HUES6 (cell line): ENCODE results near the gene CUX1.

Source experiments
- H3K27ac ChIP-seq: 2 replicates; pipeline ENCODE4 v1.7.0; 2013; ENCODE audit warnings: low read depth, mild to moderate bottlenecking, low read length, inconsistent platforms
- H3K27me3 ChIP-seq: 2 replicates; pipeline ENCODE4 v1.6.1; 2013; ENCODE audit warnings: low read length; ENCODE audit not compliant: control insufficient read depth, insufficient read depth
- H3K36me3 ChIP-seq: 2 replicates; pipeline ENCODE4 v1.6.1; 2013; ENCODE audit warnings: low read length; ENCODE audit not compliant: control insufficient read depth, insufficient read depth
- H3K4me1 ChIP-seq: 2 replicates; pipeline ENCODE4 v1.6.1; 2013; ENCODE audit warnings: low read length; ENCODE audit not compliant: control insufficient read depth, insufficient read depth
- H3K4me3 ChIP-seq: 2 replicates; pipeline ENCODE4 v1.5.1; 2013; ENCODE audit warnings: low read depth, low read length
- H3K9ac ChIP-seq: one replicate; pipeline ENCODE4 v1.6.1; 2013; ENCODE audit warnings: mild to moderate bottlenecking, low read length
- H3K9me3 ChIP-seq: 2 replicates; pipeline ENCODE4 v1.6.1; 2013; ENCODE audit warnings: low read depth, low read length; ENCODE audit not compliant: control insufficient read depth, insufficient read depth

Gene CUX1

DNA sequence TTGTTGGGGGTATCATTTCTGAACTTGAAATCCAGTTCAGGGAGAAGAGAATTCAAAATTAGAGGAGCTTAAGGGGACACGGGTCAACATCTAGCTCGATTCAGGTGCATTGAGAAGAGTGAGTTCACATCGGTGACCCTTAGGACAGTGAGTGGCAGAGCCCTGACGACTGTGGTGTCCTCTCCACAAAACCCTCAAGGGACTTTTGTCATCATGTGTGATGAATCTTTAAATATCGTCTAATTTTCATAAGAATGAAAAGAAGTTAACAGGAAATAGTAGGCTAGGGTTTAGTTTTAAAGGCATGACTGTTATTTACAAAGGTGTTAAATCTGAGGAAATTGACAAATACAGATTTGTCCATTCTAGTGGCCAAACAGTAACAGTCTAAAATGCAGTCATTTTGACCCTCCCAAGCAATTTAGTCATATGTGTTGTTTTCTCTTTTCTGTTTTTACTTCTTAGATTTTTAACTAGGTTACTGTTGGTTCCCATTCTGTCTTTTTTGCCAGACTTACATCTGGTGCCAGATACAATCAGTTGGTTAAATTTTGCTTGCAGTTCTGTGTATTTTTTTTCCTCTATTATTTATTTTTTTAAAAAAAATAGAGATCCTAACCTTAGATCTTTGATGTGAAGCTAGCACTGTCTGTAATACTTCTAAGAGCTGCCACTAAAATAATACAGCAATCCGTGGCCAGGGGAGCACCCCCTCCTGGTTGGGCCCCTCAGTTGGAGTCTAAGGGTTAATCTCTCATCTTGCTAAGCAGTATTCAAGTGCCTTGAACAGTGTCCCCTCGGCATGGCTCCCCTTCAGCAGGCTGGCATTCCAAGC, 434.3 kb downstream of the CUX1 start:
- H3K27ac ChIP-seq = no peak overlapping the region
- no peaks in the 10 kb centered on the region for H3K9me3 ChIP-seq
- H3K4me3 ChIP-seq = no peak overlapping the region
- peaks cover 13% of the 10 kb centered on the region for H3K36me3 ChIP-seq
- H3K4me1 ChIP-seq = no peaks in the 10 kb centered on the region
- no peak overlapping the region for H3K9ac ChIP-seq
- H3K27me3 ChIP-seq = no peaks in the 10 kb centered on the region

DNA sequence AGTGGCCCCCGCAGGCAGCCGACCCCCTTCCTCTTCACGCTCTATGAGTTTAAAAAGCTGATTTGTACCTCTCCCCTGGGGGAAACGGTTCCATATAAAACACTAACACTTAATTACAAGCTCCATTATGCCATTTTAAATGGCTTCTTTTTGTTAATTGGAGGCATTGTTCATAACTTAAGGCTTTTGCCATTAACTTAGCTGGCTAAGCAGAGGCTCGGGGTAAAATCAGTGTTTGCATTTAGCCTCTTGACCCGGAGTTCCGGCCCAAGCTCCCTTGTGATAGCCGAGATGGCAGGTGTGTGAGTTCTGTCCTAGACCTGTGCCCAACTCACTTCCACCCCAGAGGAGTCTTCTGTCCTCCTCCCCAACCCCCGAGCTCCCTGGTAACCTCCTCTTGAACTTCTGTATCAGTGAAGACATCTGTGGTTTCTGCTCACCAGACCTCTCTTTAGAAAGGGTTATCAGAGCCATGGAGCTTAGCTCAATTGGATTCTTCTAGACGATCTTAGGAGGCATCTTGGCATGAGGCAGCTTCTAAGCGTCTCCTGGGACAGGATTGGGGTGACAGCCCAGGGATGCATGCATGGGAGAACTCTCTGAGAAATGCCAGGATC, 435.0 kb downstream of the CUX1 start:
- no peak overlapping the region for H3K9ac ChIP-seq
- no peak overlapping the region for H3K27ac ChIP-seq
- H3K9me3 ChIP-seq = no peaks in the 10 kb centered on the region
- no peak overlapping the region for H3K4me3 ChIP-seq
- H3K27me3 ChIP-seq = no peaks in the 10 kb centered on the region
- H3K36me3 ChIP-seq = peaks cover 12% of the 10 kb centered on the region
- H3K4me1 ChIP-seq = no peaks in the 10 kb centered on the region

DNA sequence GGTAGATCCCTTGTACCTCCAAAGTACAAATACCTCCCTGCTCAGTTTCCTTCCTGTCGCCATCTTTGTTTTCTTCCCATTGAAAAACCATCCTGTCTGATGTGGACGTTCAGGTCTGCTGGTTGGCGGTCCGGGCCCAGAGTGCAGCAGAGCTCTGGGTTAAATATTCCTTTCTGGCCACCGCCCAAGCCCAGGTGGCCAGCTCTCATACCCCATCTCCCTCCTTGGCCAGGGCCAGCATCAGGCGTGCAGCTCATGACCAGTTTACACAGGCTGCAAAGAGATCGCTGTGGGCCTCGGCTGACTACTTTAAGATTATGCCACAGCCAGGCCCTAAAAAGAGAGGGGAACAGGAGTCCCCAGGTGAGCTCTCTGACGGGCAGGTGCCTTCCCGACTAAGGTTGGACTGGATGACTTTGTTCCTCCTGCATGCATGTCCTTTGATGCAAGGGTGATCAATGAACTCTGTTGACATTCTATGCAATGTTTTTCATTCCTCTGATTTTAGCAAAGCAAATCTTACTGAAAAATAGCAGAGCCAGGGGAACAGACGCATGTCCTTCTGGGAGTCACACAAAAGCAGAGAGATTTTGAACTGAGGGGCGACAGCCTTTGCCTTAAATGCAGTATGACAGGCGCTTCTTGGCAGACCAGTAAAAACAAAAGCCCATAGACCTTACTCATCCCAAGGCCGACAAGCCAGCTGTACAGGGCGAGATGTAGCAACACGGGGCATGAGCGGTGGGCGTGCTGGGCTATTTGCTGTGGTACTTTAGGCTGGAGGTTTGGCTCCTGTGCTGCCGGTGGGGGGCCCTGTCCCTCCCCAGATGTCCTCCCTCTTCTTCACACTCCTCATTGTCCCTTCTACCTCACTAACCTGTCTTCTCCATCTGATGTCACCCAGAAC, 435.9 kb downstream of the CUX1 start:
- Histone ChIP-seq H3K9ac (no peak overlapping the region), H3K27ac (no peak overlapping the region), H3K9me3 (no peaks in the 10 kb centered on the region), H3K4me1 (no peaks in the 10 kb centered on the region), H3K27me3 (no peaks in the 10 kb centered on the region), H3K4me3 (no peak overlapping the region), H3K36me3 (peaks cover 12% of the 10 kb centered on the region)

DNA sequence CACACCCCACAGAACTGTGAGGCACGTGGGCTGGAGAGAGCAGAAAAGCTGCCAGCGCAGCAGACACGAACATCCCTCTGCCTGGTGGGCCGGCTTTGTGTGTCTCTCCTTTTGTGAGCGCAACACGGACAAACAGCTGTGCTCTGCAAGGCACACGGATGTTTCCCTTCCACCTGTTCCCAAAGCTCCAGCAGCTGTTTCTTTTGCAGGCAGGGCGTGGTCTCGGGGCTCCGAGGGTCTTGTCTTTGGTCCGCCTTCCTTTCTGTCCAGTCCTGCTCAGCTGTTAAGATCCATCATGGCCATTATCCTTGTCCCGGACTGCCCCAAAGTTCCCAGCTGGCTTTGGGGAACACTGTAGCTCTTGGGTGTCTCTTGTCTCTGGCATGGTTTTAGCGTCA, 436.5 kb downstream of the CUX1 start:
- Histone ChIP-seq H3K9ac (no peak overlapping the region), H3K4me3 (no peak overlapping the region), H3K4me1 (no peaks in the 10 kb centered on the region), H3K27me3 (no peaks in the 10 kb centered on the region), H3K27ac (no peak overlapping the region), H3K9me3 (no peaks in the 10 kb centered on the region), H3K36me3 (peaks cover 12% of the 10 kb centered on the region)

DNA sequence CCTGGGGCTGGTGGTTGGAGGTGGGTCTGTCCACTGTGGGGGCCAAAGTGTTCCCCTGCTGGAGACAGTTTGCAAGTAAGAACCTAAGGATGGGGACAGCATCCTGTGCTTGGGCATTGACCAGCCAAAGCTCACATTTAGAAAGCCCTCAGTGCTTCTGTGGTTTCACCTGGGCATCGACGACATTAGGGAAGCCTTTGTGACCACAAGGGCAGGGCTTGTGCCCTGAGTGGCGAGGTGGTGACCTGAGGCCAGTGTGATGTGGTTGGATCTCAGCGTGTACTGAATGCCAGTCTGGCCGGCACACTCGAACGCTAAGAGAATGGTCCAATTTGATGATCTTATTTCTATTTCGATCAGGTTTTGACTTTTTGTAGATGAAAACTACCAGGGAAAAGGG, 437.1 kb downstream of the CUX1 start:
- H3K9ac ChIP-seq = no peak overlapping the region
- H3K27me3 ChIP-seq = no peaks in the 10 kb centered on the region
- H3K36me3 ChIP-seq = peaks cover 7% of the 10 kb centered on the region
- no peak overlapping the region for H3K4me3 ChIP-seq
- H3K27ac ChIP-seq = no peak overlapping the region
- no peaks in the 10 kb centered on the region for H3K4me1 ChIP-seq
- H3K9me3 ChIP-seq = no peaks in the 10 kb centered on the region

DNA sequence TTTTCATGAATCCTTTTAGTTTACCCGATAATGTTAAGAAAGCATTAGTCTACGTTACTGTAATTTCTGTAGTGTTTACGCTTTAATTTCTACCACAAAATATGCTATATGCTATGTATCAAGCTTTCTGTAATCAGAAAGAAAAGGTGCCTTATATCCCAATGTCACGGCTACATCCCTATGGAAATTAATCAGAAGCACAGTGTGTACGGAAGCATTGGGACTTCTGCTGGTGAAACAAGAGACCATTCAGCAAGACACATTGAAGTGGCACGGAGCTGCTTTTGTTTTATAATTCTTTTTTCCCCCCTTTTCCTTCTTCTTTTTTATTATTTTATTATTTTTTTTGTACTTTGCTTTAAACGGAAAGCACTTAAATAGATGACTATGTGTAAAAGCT, 438.1 kb downstream of the CUX1 start:
- H3K27ac ChIP-seq = no peak overlapping the region
- no peak overlapping the region for H3K9ac ChIP-seq
- H3K36me3 ChIP-seq = peaks cover 2% of the 10 kb centered on the region
- H3K9me3 ChIP-seq = no peaks in the 10 kb centered on the region
- H3K4me1 ChIP-seq = no peaks in the 10 kb centered on the region
- no peak overlapping the region for H3K4me3 ChIP-seq
- H3K27me3 ChIP-seq = no peaks in the 10 kb centered on the region

DNA sequence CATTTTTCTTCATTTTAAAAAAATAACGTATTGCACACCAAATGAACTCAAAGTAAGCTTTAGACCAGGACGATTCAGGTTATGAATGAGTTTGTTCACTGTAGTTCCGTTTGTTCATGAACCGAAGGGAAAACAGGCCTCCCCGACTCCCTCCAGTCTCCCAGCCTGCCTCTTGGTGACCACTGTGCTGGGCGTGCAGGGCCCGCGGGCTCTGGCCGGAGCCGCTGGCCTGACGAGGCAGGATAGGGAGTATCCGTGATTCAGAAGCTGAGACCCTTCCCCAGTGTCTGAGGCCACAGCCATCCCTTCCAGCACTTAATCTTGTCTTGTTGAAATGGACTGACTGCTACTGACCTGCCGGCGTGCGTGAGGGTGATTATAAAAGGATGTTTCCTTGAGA, 438.5 kb downstream of the CUX1 start:
- Histone ChIP-seq H3K9ac (no peak overlapping the region), H3K36me3 (no peaks in the 10 kb centered on the region), H3K27ac (no peak overlapping the region), H3K4me1 (no peaks in the 10 kb centered on the region), H3K9me3 (no peaks in the 10 kb centered on the region), H3K27me3 (no peaks in the 10 kb centered on the region), H3K4me3 (no peak overlapping the region)

DNA sequence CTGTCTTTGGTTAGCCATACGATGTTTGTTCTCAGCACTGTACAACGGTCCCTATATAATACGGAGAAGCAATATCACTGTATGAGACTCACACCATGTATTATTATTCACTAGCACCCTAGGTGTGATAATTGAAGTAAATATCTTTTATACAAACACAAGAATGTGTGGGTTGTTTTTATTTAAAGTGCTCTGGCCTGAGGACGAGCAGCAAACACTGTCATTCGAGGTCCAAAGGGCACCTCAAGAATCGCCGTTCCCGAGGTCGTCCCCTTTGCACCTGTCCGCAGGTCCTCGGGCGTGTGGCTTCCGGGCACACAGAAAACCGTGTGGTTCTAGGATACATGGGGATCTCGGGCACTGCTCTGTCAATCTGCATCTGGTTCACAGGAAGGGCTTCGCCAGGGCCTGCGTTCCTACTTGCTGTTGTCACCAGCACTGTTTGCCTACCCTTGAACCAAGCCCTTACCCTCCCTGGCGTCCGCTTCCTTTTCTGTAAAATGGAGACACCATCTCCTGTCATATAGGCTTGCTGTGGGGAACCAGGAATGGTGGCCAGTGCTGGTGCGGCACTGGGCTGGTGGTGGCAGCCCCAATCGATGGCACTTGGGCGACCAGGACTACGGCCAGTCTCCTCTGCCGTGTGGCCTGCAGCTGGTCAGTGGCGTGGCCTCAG, 440.8 kb downstream of the CUX1 start:
- no peaks in the 10 kb centered on the region for H3K27me3 ChIP-seq
- no peaks in the 10 kb centered on the region for H3K36me3 ChIP-seq
- no peak overlapping the region for H3K9ac ChIP-seq
- H3K27ac ChIP-seq = no peak overlapping the region
- no peaks in the 10 kb centered on the region for H3K4me1 ChIP-seq
- no peak overlapping the region for H3K4me3 ChIP-seq
- no peaks in the 10 kb centered on the region for H3K9me3 ChIP-seq

DNA sequence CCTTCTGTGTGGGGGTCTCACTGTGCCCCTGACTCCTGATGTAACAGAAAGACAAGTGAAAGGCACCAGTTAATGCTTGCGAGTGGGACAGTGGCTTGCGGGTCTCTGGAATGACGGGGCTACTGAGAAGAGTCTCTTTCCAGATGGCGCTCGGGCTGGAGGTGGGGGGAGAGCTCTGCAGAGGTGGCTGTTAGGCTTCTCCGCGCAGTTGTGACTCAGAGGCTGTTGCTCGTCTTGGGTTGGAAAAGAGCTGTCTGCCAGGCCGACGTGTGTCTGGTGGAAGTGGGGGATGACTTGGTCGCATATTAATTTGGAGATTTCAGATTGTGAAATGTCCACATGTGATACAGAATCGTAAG, 441.3 kb downstream of the CUX1 start:
- Histone ChIP-seq H3K36me3 (no peaks in the 10 kb centered on the region), H3K9ac (no peak overlapping the region), H3K4me1 (no peaks in the 10 kb centered on the region), H3K27me3 (no peaks in the 10 kb centered on the region), H3K27ac (no peak overlapping the region), H3K4me3 (no peak overlapping the region), H3K9me3 (no peaks in the 10 kb centered on the region)

DNA sequence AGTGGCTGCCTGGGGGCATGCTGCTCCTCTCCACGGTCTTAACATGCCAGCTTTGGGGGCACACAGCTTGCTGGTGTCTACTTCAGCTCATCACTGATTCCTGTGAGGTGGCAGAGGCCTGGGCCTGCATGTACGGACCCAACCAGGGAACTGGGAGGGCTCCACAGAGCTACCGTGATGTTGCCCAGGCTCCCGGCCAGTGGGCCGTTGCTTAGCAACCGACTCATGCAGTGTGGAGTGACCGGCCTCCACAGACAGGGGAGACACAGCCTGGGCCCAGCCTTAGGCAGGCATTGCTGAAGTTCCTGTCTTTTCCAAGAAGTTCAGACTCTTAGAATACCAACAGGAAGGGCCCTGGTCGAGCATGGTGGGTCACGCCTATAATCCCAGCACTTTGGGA, 443.4 kb downstream of the CUX1 start:
- Histone ChIP-seq H3K9me3 (no peaks in the 10 kb centered on the region), H3K4me1 (no peaks in the 10 kb centered on the region; the same call in 1 of the 2 replicates), H3K27ac (no peak overlapping the region), H3K9ac (no peak overlapping the region), H3K27me3 (no peaks in the 10 kb centered on the region), H3K36me3 (no peaks in the 10 kb centered on the region), H3K4me3 (no peak overlapping the region)
